PC-3 (cell line): ENCODE data around the gene C6orf89. TPM values are rescaled to one million over a fixed set of nuclear protein-coding genes. Genes with fewer than 3 reads are reported as not detected.

ENCODE experiments used
- ATAC-seq: fragments of 200-7000 bp; cut with Tn5 transposase; 2 replicates; pipeline ENCODE4 v1.9.1; 2020; ENCODE audit warnings: mild to moderate bottlenecking, moderate library complexity
- BruUV-seq: library from RNA; stranded (reverse); fragments of 400-500 nt; replicated peaks from 2 replicates; lab custom pipeline; 2021; lab: Mats Ljungman, UMichigan
- CTCF ChIA-PET: fragments of 300-600 bp; sonication (Branson Sonifier 250); formaldehyde crosslinking; loops from one replicate; lab custom pipeline; 2022; ENCODE audit warnings: antibody characterized with exemption; lab: Charles Lee
- POLR2A ChIA-PET: fragments of 300-600 bp; sonication (Branson Sonifier 250); formaldehyde crosslinking; loops from one replicate; lab custom pipeline; 2022; ENCODE audit warnings: antibody characterized with exemption; ENCODE audit not compliant: unreplicated experiment; lab: Charles Lee
- DNase-seq: peaks from one replicate; pipeline ENCODE4 v3.0.0-alpha.2; 2015
- H2AFZ ChIP-seq: fragments of 300-600 bp; sonication (generic); 2 replicates; pipeline ENCODE4 v1.6.0; 2016; ENCODE audit warnings: antibody characterized with exemption, low read length
- H3F3A ChIP-seq: fragments of 300-600 bp; sonication (generic); one replicate; pipeline ENCODE4 v1.6.0; 2017; ENCODE audit warnings: antibody characterized with exemption, low read length, control low read depth, mild to moderate bottlenecking; ENCODE audit not compliant: unreplicated experiment
- H3K27ac ChIP-seq: fragments of 300-600 bp; sonication (generic); 2 replicates; pipeline ENCODE4 v1.5.1; 2016; ENCODE audit warnings: mild to moderate bottlenecking, low read length
- H3K27me3 ChIP-seq: fragments of 300-600 bp; sonication (generic); 2 replicates; pipeline ENCODE4 v1.6.1; 2016; ENCODE audit warnings: low read length, mixed read lengths
- H3K36me3 ChIP-seq: fragments of 300-600 bp; sonication (generic); 2 replicates; pipeline ENCODE4 v1.6.1; 2016; ENCODE audit warnings: low read depth, mixed run types, low read length, mixed read lengths
- H3K4me1 ChIP-seq: fragments of 300-600 bp; sonication (generic); 2 replicates; pipeline ENCODE4 v1.5.1; 2016; ENCODE audit warnings: low read length; ENCODE audit not compliant: insufficient read depth
- H3K4me2 ChIP-seq: fragments of 300-600 bp; sonication (generic); 2 replicates; pipeline ENCODE4 v1.6.0; 2016; ENCODE audit warnings: low read length
- H3K4me3 ChIP-seq: fragments of 300-600 bp; sonication (generic); 2 replicates; pipeline ENCODE4 v1.5.1; 2016; ENCODE audit warnings: mild to moderate bottlenecking, low read length, mixed read lengths
- H3K79me2 ChIP-seq: fragments of 300-600 bp; sonication (generic); 2 replicates; pipeline ENCODE4 v1.6.1; 2017; ENCODE audit warnings: low read length, mixed read lengths
- H3K9ac ChIP-seq: fragments of 300-600 bp; sonication (generic); 2 replicates; pipeline ENCODE4 v1.6.0; 2016; ENCODE audit warnings: mild to moderate bottlenecking, low read length
- H3K9me2 ChIP-seq: fragments of 300-600 bp; sonication (generic); replicated peaks from 2 replicates; pipeline ENCODE4 v1.6.1; 2016; ENCODE audit warnings: mixed run types, low read length, mixed read lengths
- H3K9me3 ChIP-seq: fragments of 300-600 bp; sonication (generic); 2 replicates; pipeline ENCODE4 v1.6.1; 2016; ENCODE audit warnings: low read length, mixed read lengths
- H4K20me1 ChIP-seq: fragments of 300-600 bp; sonication (generic); 2 replicates; pipeline ENCODE4 v1.6.1; 2016; ENCODE audit warnings: low read length, mixed read lengths
- EZH2 ChIP-seq: fragments of 300-600 bp; sonication (generic); IDR thresholded peaks from one replicate; pipeline ENCODE4 v1.6.1; 2017; ENCODE audit warnings: antibody characterized with exemption, mild to moderate bottlenecking, low read length; ENCODE audit not compliant: unreplicated experiment
- EZH2phosphoT487 ChIP-seq: fragments of 300-600 bp; sonication (generic); IDR thresholded peaks from 2 replicates; pipeline ENCODE4 v1.6.1; 2018; ENCODE audit warnings: mild to moderate bottlenecking, antibody characterized with exemption, low read length, borderline replicate concordance
- intact Hi-C: fragments of 100-400 bp; cut with micrococcal nuclease; formaldehyde crosslinking; loops from 2 replicates; pipeline ENCODE4 v1.9.0; 2023
- total RNA-seq: library from RNA; depleted of rRNA; stranded (reverse); fragments of >200 nt; gene quantifications from 2 replicates; pipeline ENCODE4 v1.2.3, GENCODE V29; 2014
- TF ChIP-seq, protein P1 (sequence below): fragments of 300-600 bp; sonication (generic); conservative IDR thresholded peaks from 2 replicates; pipeline ENCODE4 v1.5.1; 2017; ENCODE audit warnings: antibody characterized with exemption, low read depth, mild to moderate bottlenecking, low read length

The C6orf89 gene
- total RNA-seq, 1 experiment from 2014 or later, result 27.8 TPM

DNA sequence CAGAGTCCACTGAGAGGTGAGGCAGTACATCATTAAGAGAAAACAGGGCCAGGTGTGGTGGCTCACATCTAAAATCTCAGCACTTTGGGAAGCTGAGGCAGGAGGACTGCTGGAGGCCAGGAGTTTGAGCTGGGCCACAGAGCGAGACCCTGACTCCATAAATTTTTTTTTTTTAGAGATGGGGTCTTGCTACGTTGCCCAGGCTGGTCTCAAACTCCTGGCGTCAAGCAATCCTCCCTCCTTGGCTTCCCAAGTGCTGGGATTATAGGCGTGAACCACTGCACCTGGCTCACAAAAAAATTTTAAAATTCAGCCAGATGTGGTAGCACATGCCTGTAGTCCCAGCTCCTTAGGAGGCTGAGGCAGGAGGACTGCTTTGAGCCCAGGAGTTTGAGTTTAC is 28.4 kb upstream of the C6orf89 start:
- TF ChIP-seq EZH2phosphoT487, result no peak
- no peaks in the 10 kb centered on the region for H3F3A ChIP-seq
- ChIA-PET CTCF (no interaction called here), POLR2A (no interaction called here)
- no peak overlapping the region for H3K4me3 ChIP-seq
- no peaks in the 10 kb centered on the region for H3K27me3 ChIP-seq
- H3K4me1 ChIP-seq, result peaks cover 9% of the 10 kb centered on the region; the same call in 1 of the 2 replicates
- BruUV-seq, result no TSS peak
- H3K9me3 ChIP-seq, result no peaks in the 10 kb centered on the region
- H3K9me2 ChIP-seq, result no peaks in the 10 kb centered on the region
- H3K79me2 ChIP-seq, result peaks cover 22% of the 10 kb centered on the region
- H3K36me3 ChIP-seq, result peaks cover 32% of the 10 kb centered on the region
- no peak overlapping the region for H2AFZ ChIP-seq
- H3K9ac ChIP-seq, result no peak overlapping the region
- no peak for ATAC-seq
- H3K27ac ChIP-seq, result no peak overlapping the region
- intact Hi-C loops, result no loop called here
- DNase-seq, result no peak
- H3K4me2 ChIP-seq, result no peak overlapping the region
- H4K20me1 ChIP-seq, result no peaks in the 10 kb centered on the region

DNA sequence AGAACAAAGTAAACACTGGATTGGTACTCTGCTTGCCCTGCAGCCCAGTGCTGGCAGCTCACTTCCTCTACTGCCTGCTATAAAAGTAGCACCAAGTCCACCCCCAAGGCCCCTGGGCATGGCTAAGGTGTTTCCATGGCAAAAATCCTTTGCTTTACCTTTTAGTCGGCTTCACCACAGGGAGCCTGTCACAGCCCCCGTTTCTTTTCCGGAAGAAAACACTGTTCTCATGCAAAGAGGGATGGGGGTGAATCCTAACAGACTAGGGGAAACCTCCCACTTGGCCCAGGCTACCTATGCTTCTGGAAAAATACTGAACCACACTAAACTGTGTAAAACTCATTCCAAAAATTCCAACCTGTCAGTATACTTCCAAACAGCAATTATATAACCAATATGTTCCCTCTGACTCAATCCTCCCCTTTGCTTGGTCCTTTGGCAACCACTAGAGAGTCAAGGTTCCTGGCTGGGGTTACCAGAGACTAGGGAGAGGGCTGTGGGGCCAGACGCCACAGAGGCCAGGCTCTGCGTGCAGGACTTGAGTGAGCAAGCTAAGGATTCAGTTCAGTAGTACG is 27.3 kb upstream of the C6orf89 start:
- no TSS peak for BruUV-seq
- ATAC-seq (peak; percentile 54), DNase-seq (no peak)
- Histone ChIP-seq H3K4me3 (no peak overlapping the region), H3K9ac (no peak overlapping the region), H4K20me1 (no peaks in the 10 kb centered on the region), H3K9me3 (no peaks in the 10 kb centered on the region), H3K9me2 (no peaks in the 10 kb centered on the region), H2AFZ (no peak overlapping the region), H3K79me2 (peaks cover 32% of the 10 kb centered on the region), H3K4me2 (no peak overlapping the region), H3K27me3 (no peaks in the 10 kb centered on the region), H3K27ac (no peak overlapping the region), H3K4me1 (peaks cover 4% of the 10 kb centered on the region; the same call in 1 of the 2 replicates), H3F3A (no peaks in the 10 kb centered on the region), H3K36me3 (peaks cover 40% of the 10 kb centered on the region)
- intact Hi-C loops, result no loop called here
- ChIA-PET CTCF (no interaction called here), POLR2A (no interaction called here)
- TF ChIP-seq EZH2phosphoT487, result no peak
- TF ChIP-seq EZH2, result no peak
- TF ChIP-seq, protein P1, sequence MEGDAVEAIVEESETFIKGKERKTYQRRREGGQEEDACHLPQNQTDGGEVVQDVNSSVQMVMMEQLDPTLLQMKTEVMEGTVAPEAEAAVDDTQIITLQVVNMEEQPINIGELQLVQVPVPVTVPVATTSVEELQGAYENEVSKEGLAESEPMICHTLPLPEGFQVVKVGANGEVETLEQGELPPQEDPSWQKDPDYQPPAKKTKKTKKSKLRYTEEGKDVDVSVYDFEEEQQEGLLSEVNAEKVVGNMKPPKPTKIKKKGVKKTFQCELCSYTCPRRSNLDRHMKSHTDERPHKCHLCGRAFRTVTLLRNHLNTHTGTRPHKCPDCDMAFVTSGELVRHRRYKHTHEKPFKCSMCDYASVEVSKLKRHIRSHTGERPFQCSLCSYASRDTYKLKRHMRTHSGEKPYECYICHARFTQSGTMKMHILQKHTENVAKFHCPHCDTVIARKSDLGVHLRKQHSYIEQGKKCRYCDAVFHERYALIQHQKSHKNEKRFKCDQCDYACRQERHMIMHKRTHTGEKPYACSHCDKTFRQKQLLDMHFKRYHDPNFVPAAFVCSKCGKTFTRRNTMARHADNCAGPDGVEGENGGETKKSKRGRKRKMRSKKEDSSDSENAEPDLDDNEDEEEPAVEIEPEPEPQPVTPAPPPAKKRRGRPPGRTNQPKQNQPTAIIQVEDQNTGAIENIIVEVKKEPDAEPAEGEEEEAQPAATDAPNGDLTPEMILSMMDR, result no peak

DNA sequence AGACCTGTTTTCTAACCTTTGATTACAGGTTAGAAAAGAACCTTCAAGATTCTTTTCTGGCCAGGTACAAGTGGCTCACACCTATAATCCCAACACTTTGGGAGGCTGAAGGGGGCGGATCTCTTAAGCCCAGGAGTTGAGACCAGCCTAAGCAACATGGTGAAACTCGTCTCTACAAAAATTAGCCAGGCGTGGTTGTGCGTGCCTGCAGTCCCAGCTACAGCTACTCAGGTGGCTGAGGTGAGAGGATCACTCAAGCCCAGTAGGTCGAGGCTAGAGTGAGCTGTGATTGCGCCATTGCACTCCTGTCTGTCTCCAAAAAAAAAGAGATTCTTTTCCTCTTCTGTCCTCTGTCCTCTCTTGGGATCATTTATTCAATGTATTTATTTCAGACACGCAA is 25.6 kb upstream of the C6orf89 start:
- H2AFZ ChIP-seq, result no peak overlapping the region
- ATAC-seq (no peak), DNase-seq (no peak)
- CTCF ChIA-PET, result no interaction called here
- H4K20me1 ChIP-seq, result no peaks in the 10 kb centered on the region
- BruUV-seq, result no TSS peak
- peaks cover 46% of the 10 kb centered on the region for H3K79me2 ChIP-seq
- no peak overlapping the region for H3K4me3 ChIP-seq
- intact Hi-C loops, result no loop called here
- no peaks in the 10 kb centered on the region for H3F3A ChIP-seq
- H3K36me3 ChIP-seq, result peaks cover 35% of the 10 kb centered on the region
- no peak overlapping the region for H3K4me2 ChIP-seq
- no peaks in the 10 kb centered on the region for H3K4me1 ChIP-seq
- POLR2A ChIA-PET, result no interaction called here
- H3K9me3 ChIP-seq, result no peaks in the 10 kb centered on the region
- no peak overlapping the region for H3K27ac ChIP-seq
- TF ChIP-seq, protein P1, result no peak
- TF ChIP-seq EZH2 (no peak), EZH2phosphoT487 (no peak)
- H3K27me3 ChIP-seq, result no peaks in the 10 kb centered on the region
- H3K9ac ChIP-seq, result no peak overlapping the region
- no peaks in the 10 kb centered on the region for H3K9me2 ChIP-seq
